Measurements from ENCODE around the gene ZNF726. TPM values are rescaled to one million over a fixed set of nuclear protein-coding genes. Genes with fewer than 3 reads are reported as not detected.

ZNF726 gene
- polyA plus RNA-seq, 1 experiment: 0.95 TPM

GRCh38 chr19:23943411-23943810, 28.7 kb downstream of the ZNF726 start:
- ChIA-PET CTCF (no interaction called here), POLR2A (no interaction called here)
- Histone ChIP-seq H3K9me3 (ENCODE audit: control insufficient read depth, insufficient read depth, low read length) (peaks cover 4% of the 10 kb centered on the region; the same call in 1 of the 2 replicates), H3K27ac (ENCODE audit: low read depth, low read length) (no peak overlapping the region), H3K4me3 (ENCODE audit: low read depth, low read length) (no peak overlapping the region), H3K27me3 (ENCODE audit: control insufficient read depth, insufficient read depth, low read length) (no peaks in the 10 kb centered on the region)
- no peak for TF ChIP-seq CTCF (IDR thresholded peaks at IDR 0.05; ENCODE audit: low read depth, low read length)
- no peak for DNase-seq (ENCODE audit: low read depth, low spot score)

- Histone ChIP-seq H3K27ac (ENCODE audit: low read depth, low read length) (no peak overlapping the region), H3K27me3 (ENCODE audit: control insufficient read depth, insufficient read depth, low read length) (no peaks in the 10 kb centered on the region), H3K4me3 (ENCODE audit: low read depth, low read length) (no peak overlapping the region), H3K9me3 (ENCODE audit: control insufficient read depth, insufficient read depth, low read length) (peaks cover 4% of the 10 kb centered on the region; the same call in 1 of the 2 replicates)
- CTCF ChIA-PET: no interaction called here
- POLR2A ChIA-PET: no interaction called here
- TF ChIP-seq CTCF (IDR thresholded peaks at IDR 0.05; ENCODE audit: low read depth, low read length): no peak
- DNase-seq (ENCODE audit: low read depth, low spot score): no peak
Observed at GRCh38 chr19:23946569-23946968, 31.9 kb downstream of the ZNF726 start.

GRCh38 chr19:23949611-23950010, 34.9 kb downstream of the ZNF726 start:
- no peak for TF ChIP-seq CTCF (IDR thresholded peaks at IDR 0.05; ENCODE audit: low read depth, low read length)
- POLR2A ChIA-PET: no interaction called here
- Histone ChIP-seq H3K9me3 (ENCODE audit: control insufficient read depth, insufficient read depth, low read length) (peaks cover 4% of the 10 kb centered on the region; the same call in 1 of the 2 replicates), H3K4me3 (ENCODE audit: low read depth, low read length) (no peak overlapping the region), H3K27me3 (ENCODE audit: control insufficient read depth, insufficient read depth, low read length) (no peaks in the 10 kb centered on the region), H3K27ac (ENCODE audit: low read depth, low read length) (no peak overlapping the region)
- CTCF ChIA-PET: no interaction called here
- no peak for DNase-seq (ENCODE audit: low read depth, low spot score)

- H3K9me3 ChIP-seq (ENCODE audit: control insufficient read depth, insufficient read depth, low read length): no peaks in the 10 kb centered on the region
- CTCF ChIA-PET: no interaction called here
- POLR2A ChIA-PET: no interaction called here
Observed at GRCh38 chr19:23956051-23956450, 41.4 kb downstream of the ZNF726 start.

More at GRCh38 chr19:23956051-23956450, 41.4 kb downstream of the ZNF726 start:
- Histone ChIP-seq H3K27ac (ENCODE audit: low read depth, low read length) (no peak overlapping the region), H3K27me3 (ENCODE audit: control insufficient read depth, insufficient read depth, low read length) (no peaks in the 10 kb centered on the region), H3K4me3 (ENCODE audit: low read depth, low read length) (no peak overlapping the region)
- DNase-seq (ENCODE audit: low read depth, low spot score): no peak
- TF ChIP-seq CTCF (IDR thresholded peaks at IDR 0.05; ENCODE audit: low read depth, low read length): no peak
